ENCODE data around the gene KY.

Gene KY, protein sequence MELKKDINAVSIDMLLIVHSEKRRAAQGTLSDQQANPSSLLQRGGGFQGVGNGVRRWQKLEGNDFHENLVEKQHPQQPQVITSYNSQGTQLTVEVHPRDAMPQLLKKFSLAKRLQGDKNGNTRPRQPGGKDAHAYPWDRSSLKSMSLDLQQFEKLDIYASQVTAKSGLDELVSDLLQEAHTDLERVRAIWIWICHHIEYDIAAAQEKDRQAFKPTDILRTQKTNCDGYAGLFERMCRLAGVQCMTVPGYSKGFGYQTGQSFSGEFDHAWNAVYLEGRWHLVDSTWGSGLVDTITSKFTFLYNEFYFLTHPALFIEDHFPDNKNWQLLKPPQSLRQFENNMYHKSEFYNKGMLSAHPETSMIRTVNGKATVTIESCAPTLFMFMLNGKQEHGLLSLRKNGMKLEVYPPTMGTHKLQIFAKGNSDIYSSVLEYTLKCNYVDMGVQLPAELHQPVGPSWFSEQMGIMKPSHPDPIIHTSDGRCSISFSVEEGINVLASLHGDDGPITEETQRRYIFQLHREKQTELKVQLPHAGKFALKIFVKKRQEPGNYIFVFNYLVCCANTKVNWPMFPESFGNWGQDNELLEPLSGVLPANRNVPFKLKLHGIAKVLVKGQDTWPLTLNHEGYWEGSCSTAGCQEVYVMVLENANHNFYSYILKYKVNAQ

DNA sequence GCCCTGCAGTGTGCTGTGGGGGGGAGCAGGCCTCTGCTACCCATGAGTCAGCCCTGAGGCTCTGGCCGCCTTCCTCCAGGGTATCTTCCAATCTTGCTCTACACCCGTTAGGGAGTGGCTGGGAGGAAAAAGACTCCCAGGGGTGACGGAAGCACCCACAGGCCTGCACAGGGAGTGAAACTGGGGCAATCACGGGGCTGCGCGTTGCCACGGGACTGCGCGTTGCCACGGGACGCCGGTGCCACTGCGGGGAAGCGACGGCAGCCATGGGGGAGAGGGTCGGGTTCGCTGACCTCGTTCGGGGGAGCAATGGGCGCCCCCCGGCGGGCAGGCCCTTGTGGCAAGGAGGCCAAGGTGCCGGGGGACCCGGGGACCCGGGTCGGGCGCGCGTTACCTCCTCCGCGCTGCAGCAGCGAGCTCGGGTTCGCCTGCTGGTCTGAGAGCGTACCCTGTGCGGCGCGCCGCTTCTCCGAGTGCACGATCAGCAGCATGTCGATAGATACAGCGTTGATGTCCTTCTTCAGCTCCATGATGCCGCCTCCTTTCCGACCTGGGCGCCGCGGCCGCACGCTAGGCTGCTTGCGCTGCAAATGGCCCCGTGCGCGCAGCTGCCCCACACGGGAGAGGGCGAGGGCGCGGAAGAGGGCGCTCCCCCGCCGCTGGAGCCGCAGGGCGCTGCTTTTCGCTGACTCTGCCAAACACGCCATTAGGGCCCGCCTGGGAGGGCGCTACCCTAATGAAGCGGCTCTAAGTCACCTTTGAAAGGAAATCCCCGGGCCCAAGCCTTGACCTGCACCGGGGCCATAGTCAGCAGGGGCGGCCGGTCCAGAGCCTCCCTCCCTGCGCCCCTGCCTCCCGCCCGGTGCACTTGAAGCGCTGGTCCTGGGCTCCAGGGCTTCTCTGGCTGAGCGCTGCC is at the start of gene KY:
TSS of gene KY (minus strand) at position 592 of the 916 bp plus-strand sequence. CDS start at position 530, 62 bp downstream.
- peak; percentile 64 for DNase-seq (ENCODE audit: low spot score)

DNA sequence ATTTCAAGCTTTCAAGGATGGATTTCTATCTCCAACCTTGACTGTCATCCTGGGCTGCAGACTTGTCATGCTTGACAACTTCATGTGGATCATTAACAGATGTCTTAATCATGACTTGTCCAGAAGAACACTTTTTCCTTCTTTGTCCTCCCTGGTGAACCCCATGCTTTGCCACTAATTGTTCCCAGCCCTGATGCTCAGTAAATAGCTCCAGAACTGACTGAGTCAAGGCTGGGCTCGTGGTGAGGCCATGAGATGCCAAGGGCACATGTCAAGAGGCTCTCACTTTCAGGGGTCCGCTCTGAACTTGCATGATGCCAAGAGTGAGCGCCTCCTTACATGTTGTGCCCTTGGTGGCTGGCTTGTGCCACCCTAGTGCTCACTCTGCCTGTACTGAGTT is 48.9 kb upstream of the KY start:
- DNase-seq (ENCODE audit: low spot score), result no peak

GRCh38 chr3:134699141-134699711 is 48.4 kb upstream of the KY start:
- no peak for DNase-seq (ENCODE audit: low spot score)

DNA sequence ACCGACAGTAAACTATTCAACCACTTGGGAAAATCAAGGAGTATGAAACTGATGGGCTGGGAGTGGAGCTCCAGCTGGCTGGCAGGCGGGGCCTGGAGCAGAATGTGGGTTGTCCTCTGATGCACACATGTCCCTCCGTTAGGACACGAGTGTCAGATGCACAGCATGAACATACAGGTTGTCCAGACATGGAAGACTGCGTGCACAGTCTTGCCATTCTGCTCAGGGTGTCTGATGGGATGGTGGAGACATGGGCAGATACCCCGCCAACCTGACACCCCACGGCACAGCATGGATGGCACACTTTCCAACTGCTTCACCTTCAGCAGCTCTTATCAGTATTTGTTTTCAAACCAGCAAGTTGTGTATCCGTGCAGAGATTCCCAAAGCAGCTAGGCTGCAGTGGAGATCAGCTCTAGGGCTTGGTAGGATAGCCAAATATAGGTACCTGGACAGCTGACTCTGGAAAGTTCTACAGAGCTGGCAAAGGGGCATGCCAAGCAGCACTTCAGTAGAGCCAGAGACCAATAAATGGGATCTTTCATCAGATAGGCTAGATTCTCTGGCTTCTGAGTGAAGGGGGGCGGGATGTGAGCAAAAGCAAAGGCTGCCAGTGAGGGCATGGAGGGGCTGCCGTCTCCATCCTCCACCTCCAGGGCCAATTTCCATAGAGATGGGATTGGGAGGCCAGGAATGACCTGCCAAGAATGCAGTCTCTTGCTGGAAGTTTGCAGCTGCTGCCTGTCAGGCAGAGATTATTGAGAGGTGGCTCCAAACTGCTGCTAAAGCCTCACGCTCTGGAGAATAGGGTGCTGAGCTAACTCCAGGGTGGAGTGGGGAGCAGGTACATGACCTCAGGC is 47.2 kb upstream of the KY start:
- DNase-seq (ENCODE audit: low spot score), result no peak

DNA sequence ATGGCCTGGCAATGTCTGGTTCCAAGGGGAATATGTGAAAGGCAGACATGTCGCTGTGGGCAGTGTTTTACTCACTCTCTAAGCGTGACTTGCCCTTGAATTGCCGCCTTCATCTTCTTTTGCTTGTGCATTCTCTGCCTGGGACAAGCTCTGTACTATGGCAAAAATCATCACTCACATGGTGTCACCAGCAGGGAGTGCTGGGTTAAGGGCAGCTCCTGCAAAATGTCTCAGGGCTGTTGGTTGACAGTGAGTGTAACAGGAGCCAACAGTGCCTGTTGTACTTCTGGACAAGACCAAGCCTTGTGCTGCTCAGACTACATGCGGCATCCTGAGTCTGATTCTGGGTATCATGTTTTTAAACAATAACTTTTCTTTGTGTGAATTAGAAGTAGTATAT is 45.3 kb upstream of the KY start:
- DNase-seq (ENCODE audit: low spot score), result no peak

- DNase-seq (ENCODE audit: low spot score), result no peak
Observed at GRCh38 chr3:134694946-134695543, 44.2 kb upstream of the KY start.

GRCh38 chr3:134694466-134694865 is 43.6 kb upstream of the KY start:
- DNase-seq (ENCODE audit: low spot score), result no peak

- DNase-seq (ENCODE audit: low spot score), result no peak
Observed at GRCh38 chr3:134693804-134694203, 43.0 kb upstream of the KY start.

GRCh38 chr3:134693226-134693625 is 42.4 kb upstream of the KY start:
- no peak for DNase-seq (ENCODE audit: low spot score)

DNA sequence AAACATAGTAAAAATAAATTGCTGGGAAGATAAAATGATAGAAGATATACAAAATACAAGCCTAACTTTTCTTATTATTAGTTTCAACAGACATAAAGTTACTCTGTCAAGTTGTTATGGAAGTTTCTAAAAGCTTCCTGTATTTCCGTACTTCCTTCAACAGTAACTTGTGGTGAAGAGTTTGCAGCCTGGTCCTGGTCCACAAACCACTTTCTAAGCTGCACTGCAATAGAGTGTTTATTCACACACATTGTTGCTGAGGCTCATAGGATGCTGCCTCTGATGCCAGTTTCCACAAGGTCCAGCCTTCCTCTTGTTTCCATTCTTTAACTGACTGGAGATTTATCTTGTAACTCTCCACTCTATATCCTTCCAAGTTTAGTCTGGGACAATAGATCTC is 39.4 kb upstream of the KY start:
- DNase-seq (ENCODE audit: low spot score), result no peak

- DNase-seq (ENCODE audit: low spot score), result no peak
Observed at GRCh38 chr3:134687642-134688041, 36.8 kb upstream of the KY start.

GRCh38 chr3:134685929-134686802 is 35.3 kb upstream of the KY start:
- peak; percentile 80 for DNase-seq (ENCODE audit: low spot score)

DNA sequence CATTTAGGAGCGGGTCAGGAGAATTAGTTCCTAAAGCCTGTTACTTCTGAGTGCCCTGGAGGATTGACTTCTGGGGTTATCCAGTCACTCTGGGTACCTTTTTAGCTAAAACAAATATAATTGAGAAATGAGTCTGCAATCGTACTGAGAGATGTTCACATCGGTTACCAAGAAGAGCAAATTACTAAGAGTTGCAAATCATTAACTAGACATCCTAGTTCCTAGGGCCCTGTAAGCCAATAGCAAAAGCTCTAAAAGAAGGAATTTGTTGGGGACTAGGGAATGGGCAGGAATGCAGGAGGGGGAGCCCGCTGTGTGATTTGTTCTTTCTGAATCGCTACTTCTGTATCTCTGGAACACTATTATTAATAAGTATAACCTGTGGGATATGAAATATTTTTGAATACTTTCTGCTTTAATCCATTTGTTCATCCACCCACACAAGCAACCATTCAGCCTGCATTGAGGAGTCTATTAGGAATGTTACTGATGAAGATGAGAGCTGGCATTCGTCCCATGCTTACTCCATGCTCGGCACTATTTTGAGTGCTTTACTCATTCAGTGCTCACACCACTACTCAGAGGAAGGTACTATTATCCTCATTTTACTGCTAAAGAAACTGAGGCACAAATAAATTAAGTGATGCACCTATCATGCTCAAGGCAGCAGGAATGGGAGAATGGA is 31.5 kb upstream of the KY start:
- no peak for DNase-seq (ENCODE audit: low spot score)

DNA sequence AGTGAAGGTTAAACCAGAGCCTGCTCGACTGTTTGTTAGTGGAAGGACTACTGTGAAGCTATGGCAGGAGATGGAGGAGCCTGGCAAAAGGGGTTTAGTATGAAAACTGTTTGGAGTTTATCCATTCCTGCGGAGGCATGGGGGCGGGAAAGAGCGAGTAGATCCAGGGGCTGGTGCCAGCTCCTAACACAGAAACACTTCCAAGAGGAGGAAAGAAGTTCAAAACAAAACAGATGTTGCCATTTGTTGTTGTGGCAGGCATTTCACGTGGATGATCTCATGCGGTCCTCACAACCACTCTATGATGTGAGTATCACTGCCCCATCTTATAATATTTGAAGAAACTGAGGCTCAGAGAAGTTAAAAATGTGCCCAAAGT is 30.7 kb upstream of the KY start:
- no peak for DNase-seq (ENCODE audit: low spot score)

- DNase-seq (ENCODE audit: low spot score), result no peak
Observed at GRCh38 chr3:134680796-134681521, 30.1 kb upstream of the KY start.

DNA sequence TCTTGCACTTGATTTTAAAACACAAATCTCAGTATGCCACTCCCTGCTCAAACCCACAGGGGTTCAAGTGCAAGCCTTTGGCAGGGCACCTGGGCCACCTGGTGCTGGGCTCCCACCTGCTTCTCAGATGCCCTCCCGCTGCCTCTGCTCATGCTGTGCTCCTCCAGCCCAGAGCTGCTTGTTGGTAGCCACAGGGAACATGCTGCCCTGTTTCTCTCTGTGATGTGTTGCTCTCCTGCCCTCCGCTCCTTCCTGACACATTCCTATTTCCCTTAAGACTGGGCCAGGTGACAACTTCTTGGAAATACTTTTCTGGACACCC is 27.1 kb upstream of the KY start:
- no peak for DNase-seq (ENCODE audit: low spot score)

GRCh38 chr3:134677196-134677986 is 26.6 kb upstream of the KY start:
- DNase-seq (ENCODE audit: low spot score), result no peak

DNA sequence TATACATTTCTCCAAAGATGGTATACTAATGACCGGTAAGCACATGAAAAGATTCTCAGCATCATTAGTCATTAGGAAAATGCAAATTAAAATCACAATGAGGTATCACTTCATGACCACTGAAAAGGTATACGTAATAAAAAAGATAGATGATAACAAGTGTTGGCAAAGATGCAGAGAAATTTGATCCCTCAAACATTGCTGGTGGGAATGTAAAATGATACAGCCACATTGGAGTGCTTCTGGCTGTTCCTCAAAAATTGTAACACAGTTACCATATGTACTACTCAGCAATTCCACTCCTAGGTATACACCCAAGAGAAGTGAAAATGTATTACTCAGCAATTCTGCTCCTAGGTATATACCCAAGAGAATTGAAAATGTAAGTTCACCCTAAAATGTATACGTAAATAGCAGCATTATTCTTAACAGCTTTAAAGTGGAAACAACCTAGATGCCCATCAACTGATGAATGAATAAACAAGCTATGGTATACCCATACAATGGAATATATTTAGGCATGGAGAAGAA is 25.0 kb upstream of the KY start:
- DNase-seq (ENCODE audit: low spot score), result no peak
